Memory B cell (primary cell): ENCODE measurements around the gene TRPM3.

ENCODE experiments used
- ATAC-seq: fragments of 150-1000 bp; cut with Tn5 transposase; 2 replicates; pipeline ENCODE4 v1.10.0; 2021; ENCODE audit warnings: low read depth, mild to moderate bottlenecking, moderate library complexity
- DNase-seq, 2 donors: peaks; one replicate each; pipeline ENCODE4 v3.0.0; 2022; ENCODE audit warnings: low spot score in 2 of 2
- H3K27ac Mint-ChIP-seq: one replicate; pipeline ENCODE4 v1.8.0; 2022; ENCODE audit warnings: mild to moderate bottlenecking, moderate library complexity, mixed read lengths
- H3K27me3 Mint-ChIP-seq: one replicate; pipeline ENCODE4 v1.8.0; 2022; ENCODE audit warnings: mixed read lengths
- H3K36me3 Mint-ChIP-seq: one replicate; pipeline ENCODE4 v1.8.0; 2022; ENCODE audit warnings: mild to moderate bottlenecking, mixed read lengths
- H3K4me1 Mint-ChIP-seq: one replicate; pipeline ENCODE4 v1.8.0; 2022; ENCODE audit warnings: mixed read lengths
- H3K4me3 Mint-ChIP-seq: one replicate; pipeline ENCODE4 v1.8.0; 2022; ENCODE audit warnings: mild to moderate bottlenecking, moderate library complexity, mixed read lengths
- H3K9me3 Mint-ChIP-seq: one replicate; pipeline ENCODE4 v1.8.0; 2022; ENCODE audit warnings: mixed read lengths

Gene TRPM3

GRCh38 chr9:70542311-70542931 lies 579.0 kb downstream of the TRPM3 start:
- Mint-ChIP-seq H3K27me3 (no peaks in the 10 kb centered on the region), H3K36me3 (no peaks in the 10 kb centered on the region), H3K4me1 (no peaks in the 10 kb centered on the region), H3K27ac (no peak overlapping the region), H3K4me3 (no peak overlapping the region), H3K9me3 (no peaks in the 10 kb centered on the region)
- DNase-seq (no peak), ATAC-seq (no peak)

GRCh38 chr9:70540016-70540415 lies 581.4 kb downstream of the TRPM3 start:
- no peaks in the 10 kb centered on the region for H3K9me3 Mint-ChIP-seq
- ATAC-seq (no peak), DNase-seq (no peak)
- H3K27me3 Mint-ChIP-seq, result peaks cover 3% of the 10 kb centered on the region
- H3K27ac Mint-ChIP-seq, result no peak overlapping the region
- no peaks in the 10 kb centered on the region for H3K4me1 Mint-ChIP-seq
- no peak overlapping the region for H3K4me3 Mint-ChIP-seq
- H3K36me3 Mint-ChIP-seq, result no peaks in the 10 kb centered on the region

GRCh38 chr9:70539526-70539925 lies 581.9 kb downstream of the TRPM3 start:
- H3K9me3 Mint-ChIP-seq, result no peaks in the 10 kb centered on the region
- DNase-seq (no peak), ATAC-seq (no peak)
- H3K4me3 Mint-ChIP-seq, result no peak overlapping the region
- H3K36me3 Mint-ChIP-seq, result no peaks in the 10 kb centered on the region
- peaks cover 3% of the 10 kb centered on the region for H3K27me3 Mint-ChIP-seq
- no peaks in the 10 kb centered on the region for H3K4me1 Mint-ChIP-seq
- H3K27ac Mint-ChIP-seq, result no peak overlapping the region

GRCh38 chr9:70539001-70539400 lies 582.4 kb downstream of the TRPM3 start:
- DNase-seq (no peak), ATAC-seq (no peak)
- no peaks in the 10 kb centered on the region for H3K4me1 Mint-ChIP-seq
- peaks cover 3% of the 10 kb centered on the region for H3K27me3 Mint-ChIP-seq
- H3K4me3 Mint-ChIP-seq, result no peak overlapping the region
- no peak overlapping the region for H3K27ac Mint-ChIP-seq
- H3K36me3 Mint-ChIP-seq, result no peaks in the 10 kb centered on the region
- no peaks in the 10 kb centered on the region for H3K9me3 Mint-ChIP-seq

- H3K9me3 Mint-ChIP-seq, result no peaks in the 10 kb centered on the region
- no peak for DNase-seq
- H3K27ac Mint-ChIP-seq, result no peak overlapping the region
- H3K4me3 Mint-ChIP-seq, result no peak overlapping the region
- no peak for ATAC-seq
- no peaks in the 10 kb centered on the region for H3K36me3 Mint-ChIP-seq
- no peaks in the 10 kb centered on the region for H3K4me1 Mint-ChIP-seq
- H3K27me3 Mint-ChIP-seq, result peaks cover 3% of the 10 kb centered on the region
Observed at GRCh38 chr9:70537084-70537483, 584.3 kb downstream of the TRPM3 start.

GRCh38 chr9:70535546-70536323 lies 585.7 kb downstream of the TRPM3 start:
- Mint-ChIP-seq H3K9me3 (no peaks in the 10 kb centered on the region), H3K27me3 (peaks cover 3% of the 10 kb centered on the region), H3K4me3 (no peak overlapping the region), H3K27ac (no peak overlapping the region), H3K4me1 (no peaks in the 10 kb centered on the region), H3K36me3 (no peaks in the 10 kb centered on the region)
- no peak for ATAC-seq
- no peak for DNase-seq

GRCh38 chr9:70534471-70534870 lies 587.0 kb downstream of the TRPM3 start:
- Mint-ChIP-seq H3K4me1 (no peaks in the 10 kb centered on the region), H3K27me3 (peaks cover 3% of the 10 kb centered on the region), H3K9me3 (no peaks in the 10 kb centered on the region), H3K4me3 (no peak overlapping the region), H3K36me3 (no peaks in the 10 kb centered on the region), H3K27ac (no peak overlapping the region)
- DNase-seq (no peak), ATAC-seq (no peak)

- H3K4me3 Mint-ChIP-seq, result no peak overlapping the region
- H3K4me1 Mint-ChIP-seq, result no peaks in the 10 kb centered on the region
- DNase-seq, result no peak
- ATAC-seq, result no peak
- no peaks in the 10 kb centered on the region for H3K9me3 Mint-ChIP-seq
- no peaks in the 10 kb centered on the region for H3K36me3 Mint-ChIP-seq
- no peak overlapping the region for H3K27ac Mint-ChIP-seq
- peaks cover 3% of the 10 kb centered on the region for H3K27me3 Mint-ChIP-seq
Observed at GRCh38 chr9:70534061-70534460, 587.4 kb downstream of the TRPM3 start.

- ATAC-seq, result no peak
Observed at GRCh38 chr9:70533492-70533891, 587.9 kb downstream of the TRPM3 start.

GRCh38 chr9:70532716-70533115 lies 588.7 kb downstream of the TRPM3 start:
- no peak for DNase-seq
- H3K27me3 Mint-ChIP-seq, result peaks cover 5% of the 10 kb centered on the region
- no peaks in the 10 kb centered on the region for H3K9me3 Mint-ChIP-seq
- H3K36me3 Mint-ChIP-seq, result no peaks in the 10 kb centered on the region
- H3K4me3 Mint-ChIP-seq, result no peak overlapping the region
- H3K27ac Mint-ChIP-seq, result no peak overlapping the region
- no peaks in the 10 kb centered on the region for H3K4me1 Mint-ChIP-seq
- no peak for ATAC-seq

More at GRCh38 chr9:70533492-70533891, 587.9 kb downstream of the TRPM3 start:
- H3K4me1 Mint-ChIP-seq, result no peaks in the 10 kb centered on the region
- H3K4me3 Mint-ChIP-seq, result no peak overlapping the region
- H3K36me3 Mint-ChIP-seq, result no peaks in the 10 kb centered on the region
- H3K27ac Mint-ChIP-seq, result no peak overlapping the region
- H3K9me3 Mint-ChIP-seq, result no peaks in the 10 kb centered on the region
- no peak for DNase-seq
- peaks cover 3% of the 10 kb centered on the region for H3K27me3 Mint-ChIP-seq

- no peaks in the 10 kb centered on the region for H3K4me1 Mint-ChIP-seq
- no peak overlapping the region for H3K4me3 Mint-ChIP-seq
- DNase-seq (no peak), ATAC-seq (no peak)
- no peaks in the 10 kb centered on the region for H3K9me3 Mint-ChIP-seq
- H3K27ac Mint-ChIP-seq, result no peak overlapping the region
- peaks cover 5% of the 10 kb centered on the region for H3K27me3 Mint-ChIP-seq
- no peaks in the 10 kb centered on the region for H3K36me3 Mint-ChIP-seq
Observed at GRCh38 chr9:70531311-70531710, 590.1 kb downstream of the TRPM3 start.

- no peaks in the 10 kb centered on the region for H3K36me3 Mint-ChIP-seq
- DNase-seq (no peak), ATAC-seq (no peak)
- H3K9me3 Mint-ChIP-seq, result no peaks in the 10 kb centered on the region
- no peak overlapping the region for H3K27ac Mint-ChIP-seq
- peaks cover 5% of the 10 kb centered on the region for H3K27me3 Mint-ChIP-seq
- H3K4me1 Mint-ChIP-seq, result no peaks in the 10 kb centered on the region
- no peak overlapping the region for H3K4me3 Mint-ChIP-seq
Observed at GRCh38 chr9:70530716-70531115, 590.7 kb downstream of the TRPM3 start.

GRCh38 chr9:70529833-70530232 lies 591.6 kb downstream of the TRPM3 start:
- DNase-seq (no peak), ATAC-seq (no peak)
- no peaks in the 10 kb centered on the region for H3K36me3 Mint-ChIP-seq
- no peak overlapping the region for H3K4me3 Mint-ChIP-seq
- no peak overlapping the region for H3K27ac Mint-ChIP-seq
- no peaks in the 10 kb centered on the region for H3K4me1 Mint-ChIP-seq
- H3K9me3 Mint-ChIP-seq, result peaks cover 5% of the 10 kb centered on the region
- peaks cover 2% of the 10 kb centered on the region for H3K27me3 Mint-ChIP-seq

GRCh38 chr9:70529377-70529776 lies 592.0 kb downstream of the TRPM3 start:
- no peak for DNase-seq
- Mint-ChIP-seq H3K4me3 (no peak overlapping the region), H3K4me1 (no peaks in the 10 kb centered on the region), H3K36me3 (no peaks in the 10 kb centered on the region), H3K27ac (no peak overlapping the region), H3K9me3 (peaks cover 5% of the 10 kb centered on the region), H3K27me3 (peaks cover 2% of the 10 kb centered on the region)
- no peak for ATAC-seq

GRCh38 chr9:70526902-70527301 lies 594.5 kb downstream of the TRPM3 start:
- Mint-ChIP-seq H3K27me3 (peaks cover 4% of the 10 kb centered on the region), H3K36me3 (no peaks in the 10 kb centered on the region), H3K27ac (no peak overlapping the region), H3K9me3 (peaks cover 12% of the 10 kb centered on the region), H3K4me1 (no peaks in the 10 kb centered on the region), H3K4me3 (no peak overlapping the region)
- DNase-seq (no peak), ATAC-seq (no peak)
